ENCODE results near the gene HOXD9. TPM values are rescaled to one million over a fixed set of nuclear protein-coding genes. Genes with fewer than 3 reads are reported as not detected.
A peak's percentile ranks its signal among the peaks of the same experiment; 100 is the strongest.

The HOXD9 gene
- total and polyA plus RNA-seq, 2 donors (not counting 3 experiments of a cell fraction or from before 2014, with no cell fraction given), result 1.9 to 3.5 TPM

DNA sequence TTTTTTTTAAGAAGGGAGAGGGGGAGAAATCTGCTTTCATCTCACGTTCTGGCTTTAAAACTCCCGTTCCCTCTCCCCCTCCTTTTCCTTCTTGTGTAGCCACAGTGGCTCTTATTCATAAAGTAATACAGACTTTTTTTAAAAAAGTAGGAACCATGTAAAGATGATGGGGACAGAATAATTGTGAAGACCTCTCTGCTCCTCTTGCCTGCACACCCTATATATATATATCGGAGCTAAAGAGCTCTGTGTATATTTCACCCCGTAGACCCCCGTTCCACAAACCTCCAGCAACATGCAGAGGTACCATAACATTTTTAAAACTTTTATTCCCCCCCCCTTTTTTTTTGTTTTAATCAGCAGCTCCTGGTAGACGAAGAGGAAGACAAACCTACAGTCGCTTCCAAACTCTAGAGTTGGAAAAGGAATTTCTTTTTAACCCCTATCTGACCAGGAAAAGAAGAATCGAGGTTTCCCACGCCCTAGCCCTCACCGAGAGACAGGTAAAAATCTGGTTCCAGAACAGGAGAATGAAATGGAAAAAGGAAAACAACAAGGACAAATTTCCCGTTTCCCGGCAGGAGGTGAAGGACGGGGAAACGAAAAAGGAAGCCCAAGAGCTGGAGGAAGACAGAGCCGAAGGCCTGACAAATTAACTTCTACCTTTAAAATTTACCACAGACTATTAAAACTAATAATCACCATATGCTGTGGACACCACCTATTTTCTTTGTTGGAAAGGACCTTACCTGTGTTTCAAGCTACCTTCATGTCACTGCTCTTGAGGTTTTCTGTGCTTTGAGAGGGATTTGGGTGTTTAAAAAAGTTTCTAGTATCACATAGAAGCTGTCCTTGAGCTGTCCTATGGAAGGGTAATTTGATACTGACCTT, 8.7 kb downstream of the HOXD9 start:
- CTCF ChIA-PET, result interaction anchor here (0.6 to 10.1 kb wide), 18 partner anchors 8 to 1033 kb away, joined by 3 to 458 read pairs (median 5); partner anchors contain the start of gene HOXD9
- Histone ChIP-seq H3K9me3 (replicated peaks; ENCODE audit: control insufficient read depth, insufficient read depth, low read length) (no peaks in the 10 kb centered on the region), H3K27me3 (ENCODE audit: control insufficient read depth in 2 of 2, insufficient read depth in 2 of 2, low read length in 2 of 2) (no peaks in the 10 kb centered on the region), H4K20me1 (replicated peaks; ENCODE audit: control insufficient read depth, extremely low read depth, insufficient read depth, low read length) (no peaks in the 10 kb centered on the region), H3K9ac (replicated peaks; ENCODE audit: extremely low read depth, insufficient read depth, low read length) (peak overlapping the region; percentile 90), H3K4me1 (ENCODE audit: control insufficient read depth, extremely low read depth, insufficient read depth, low read length) (peaks cover 52% of the 10 kb centered on the region), H3K27ac (ENCODE audit: insufficient read depth, low read depth, low read length) (peak overlapping the region; percentile 67), H3K4me2 (ENCODE audit: insufficient read depth, low read length) (peak overlapping the region; percentile 99), H3K36me3 (ENCODE audit: control insufficient read depth in 2 of 2, extremely low read depth in 1 of 2, insufficient read depth in 2 of 2, low read length in 2 of 2) (no peaks in the 10 kb centered on the region), H3K4me3 (replicated peaks in 1 of 3; ENCODE audit: insufficient read depth in 1 of 3, low read depth in 1 of 3, low read length in 3 of 3) (peak overlapping the region; percentile 43 to 93 (median 88)), H3K79me2 (ENCODE audit: control insufficient read depth, insufficient read depth, low read length) (peaks cover 18% of the 10 kb centered on the region), H2AFZ (ENCODE audit: low read depth, low read length) (peak overlapping the region; percentile 80), H3K9me1 (replicated peaks; ENCODE audit: control insufficient read depth, extremely low read depth, insufficient read depth, low read length) (no peaks in the 10 kb centered on the region)
- dilution Hi-C loops (cut with MboI; ENCODE audit: extremely low pct_ligation_motif_present, low sequenced_read_pairs), result loop anchor here (25.0 kb wide), 1 partner anchor 506 kb away; no protein-coding TSS in a partner anchor
- peak; percentile 62 for DNase-seq (ENCODE audit: low read depth, low spot score)
- TSS peak; percentile 66 for BruUV-seq (replicated peaks)
- POLR2A ChIA-PET, result interaction anchor here (0.9 to 2.0 kb wide), 3 partner anchors 423 to 506 kb away, joined by 3 to 11 read pairs (median 5); no protein-coding TSS in a partner anchor
- intact Hi-C loops (cut with micrococcal nuclease), result loop anchor here (2.0 kb wide), 1 partner anchor 1082 kb away; the partner anchor contains the start of gene HNRNPA3
- TF ChIP-seq FOS (IDR thresholded peaks at IDR 0.05; ENCODE audit: borderline replicate concordance, insufficient read depth, low read length) (no peak), POLR2AphosphoS5 (IDR thresholded peaks at IDR 0.05; ENCODE audit: insufficient read depth, low read depth, low read length) (no peak), JUN (IDR thresholded peaks at IDR 0.05; ENCODE audit: borderline replicate concordance, insufficient read depth, insufficient read length, low read depth) (no peak), EZH2 (IDR thresholded peaks at IDR 0.05; ENCODE audit: borderline replicate concordance, low read depth, low read length, severe bottlenecking) (no peak), MYC (IDR thresholded peaks at IDR 0.05; ENCODE audit: low read depth, low read length) (no peak), GATA2 (IDR thresholded peaks at IDR 0.05; ENCODE audit: insufficient read depth, insufficient read length, low read depth, low read length) (no peak), POLR2A (IDR thresholded peaks at IDR 0.05; ENCODE audit: low read depth, low read length) (no peak)
- TF ChIP-seq, protein P1, sequence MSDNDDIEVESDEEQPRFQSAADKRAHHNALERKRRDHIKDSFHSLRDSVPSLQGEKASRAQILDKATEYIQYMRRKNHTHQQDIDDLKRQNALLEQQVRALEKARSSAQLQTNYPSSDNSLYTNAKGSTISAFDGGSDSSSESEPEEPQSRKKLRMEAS (IDR thresholded peaks at IDR 0.05; ENCODE audit: insufficient read depth, insufficient read length), result no peak
- TF ChIP-seq, protein P2, sequence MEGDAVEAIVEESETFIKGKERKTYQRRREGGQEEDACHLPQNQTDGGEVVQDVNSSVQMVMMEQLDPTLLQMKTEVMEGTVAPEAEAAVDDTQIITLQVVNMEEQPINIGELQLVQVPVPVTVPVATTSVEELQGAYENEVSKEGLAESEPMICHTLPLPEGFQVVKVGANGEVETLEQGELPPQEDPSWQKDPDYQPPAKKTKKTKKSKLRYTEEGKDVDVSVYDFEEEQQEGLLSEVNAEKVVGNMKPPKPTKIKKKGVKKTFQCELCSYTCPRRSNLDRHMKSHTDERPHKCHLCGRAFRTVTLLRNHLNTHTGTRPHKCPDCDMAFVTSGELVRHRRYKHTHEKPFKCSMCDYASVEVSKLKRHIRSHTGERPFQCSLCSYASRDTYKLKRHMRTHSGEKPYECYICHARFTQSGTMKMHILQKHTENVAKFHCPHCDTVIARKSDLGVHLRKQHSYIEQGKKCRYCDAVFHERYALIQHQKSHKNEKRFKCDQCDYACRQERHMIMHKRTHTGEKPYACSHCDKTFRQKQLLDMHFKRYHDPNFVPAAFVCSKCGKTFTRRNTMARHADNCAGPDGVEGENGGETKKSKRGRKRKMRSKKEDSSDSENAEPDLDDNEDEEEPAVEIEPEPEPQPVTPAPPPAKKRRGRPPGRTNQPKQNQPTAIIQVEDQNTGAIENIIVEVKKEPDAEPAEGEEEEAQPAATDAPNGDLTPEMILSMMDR (IDR thresholded peaks at IDR 0.05; ENCODE audit: extremely low read depth in 1 of 2, insufficient read depth in 1 of 2, low read depth in 1 of 2, low read length in 2 of 2), result no peak
- FAIRE-seq, result no peak

All from endothelial cell of umbilical vein (primary cell).